Measurements from ENCODE around the gene RAB3GAP2.

GRCh38 chr1:220320709-220321108 lies 48.5 kb upstream of the RAB3GAP2 start:
- no peak for TF ChIP-seq ZNF383 (CRISPR knock-in tag; IDR thresholded peaks at IDR 0.05; ENCODE audit: borderline replicate concordance)
- TF ChIP-seq POLR2A (IDR thresholded peaks at IDR 0.05; ENCODE audit: insufficient read depth in 1 of 2, low read depth in 2 of 2, low read length in 2 of 2), result no peak
- TF ChIP-seq EZH2 (conservative IDR thresholded peaks at IDR 0.05; ENCODE audit: low read depth, low read length), result no peak
- TF ChIP-seq CTCF (CRISPR knock-in tag; IDR thresholded peaks at IDR 0.05), result no peak
- TF ChIP-seq SMARCE1 (IDR thresholded peaks at IDR 0.05; ENCODE audit: borderline replicate concordance), result no peak
- TF ChIP-seq REPIN1 (CRISPR knock-in tag; IDR thresholded peaks at IDR 0.05; ENCODE audit: borderline replicate concordance, low read depth), result no peak
- TF ChIP-seq POLR2AphosphoS5 (IDR thresholded peaks at IDR 0.05; ENCODE audit: low read depth, low read length), result no peak
- TF ChIP-seq RNF2 (conservative IDR thresholded peaks at IDR 0.05; ENCODE audit: low read depth), result no peak
